Measurements from ENCODE around the gene BRD7. TPM values are rescaled to one million over a fixed set of nuclear protein-coding genes. Genes with fewer than 3 reads are reported as not detected.

The BRD7 gene
- total and polyA plus RNA-seq, 4 donors, result 13.3 to 34.3 (median 14.1) TPM

- no peak overlapping the region for H3K27ac ChIP-seq (ENCODE audit: low read depth in 1 of 2, low read length in 2 of 2)
- H3K9ac ChIP-seq (ENCODE audit: low read depth in 1 of 2, low read length in 2 of 2), result no peak overlapping the region
- no peaks in the 10 kb centered on the region for H3K27me3 ChIP-seq (ENCODE audit: control insufficient read depth in 4 of 4, insufficient read depth in 4 of 4, low read length in 3 of 4)
- no peak for TF ChIP-seq FOXA1 (IDR thresholded peaks at IDR 0.05)
- no peak for TF ChIP-seq GABPA (IDR thresholded peaks at IDR 0.05 in 1 of 2, conservative IDR thresholded peaks at IDR 0.05 in 1 of 2)
- TF ChIP-seq HNF4G (IDR thresholded peaks at IDR 0.05), result no peak
- no peak overlapping the region for H3K4me3 ChIP-seq (ENCODE audit: low read depth in 1 of 3, low read length in 3 of 3)
- H3K4me1 ChIP-seq (ENCODE audit: control insufficient read depth in 4 of 4, insufficient read depth in 4 of 4, low read length in 3 of 4), result no peaks in the 10 kb centered on the region
- no peaks in the 10 kb centered on the region for H3K36me3 ChIP-seq (ENCODE audit: control insufficient read depth in 4 of 4, insufficient read depth in 3 of 4, low read depth in 1 of 4, low read length in 3 of 4)
- 90% methylated on average over 10 of the region's 10 CpGs for WGBS
- DNase-seq (ENCODE audit: low spot score), result no peak
- no peaks in the 10 kb centered on the region for H3K9me3 ChIP-seq (ENCODE audit: control insufficient read depth in 4 of 4, low read length in 3 of 4)
These were observed 27.2 kb upstream of the BRD7 start for GRCh38 chr16:50395763-50396710.

GRCh38 chr16:50393858-50394802, 25.3 kb upstream of the BRD7 start:
- no peak for DNase-seq (ENCODE audit: low spot score)
- WGBS, result 80% methylated on average over 6 of the region's 6 CpGs
- Histone ChIP-seq H3K4me1 (ENCODE audit: control insufficient read depth in 4 of 4, insufficient read depth in 4 of 4, low read length in 3 of 4) (no peaks in the 10 kb centered on the region), H3K4me3 (ENCODE audit: low read depth in 1 of 3, low read length in 3 of 3) (no peak overlapping the region), H3K27ac (ENCODE audit: low read depth in 1 of 2, low read length in 2 of 2) (no peak overlapping the region), H3K27me3 (ENCODE audit: control insufficient read depth in 4 of 4, insufficient read depth in 4 of 4, low read length in 3 of 4) (no peaks in the 10 kb centered on the region), H3K9me3 (ENCODE audit: control insufficient read depth in 4 of 4, low read length in 3 of 4) (no peaks in the 10 kb centered on the region), H3K9ac (ENCODE audit: low read depth in 1 of 2, low read length in 2 of 2) (no peak overlapping the region), H3K36me3 (ENCODE audit: control insufficient read depth in 4 of 4, insufficient read depth in 3 of 4, low read depth in 1 of 4, low read length in 3 of 4) (no peaks in the 10 kb centered on the region)
- TF ChIP-seq CTCF (IDR thresholded peaks at IDR 0.05; ENCODE audit: low read depth, low read length, missing input control), result no peak
- TF ChIP-seq YY1 (IDR thresholded peaks at IDR 0.05), result no peak
- TF ChIP-seq HNF4A (conservative IDR thresholded peaks at IDR 0.05), result no peak
- no peak for TF ChIP-seq NR2F2 (IDR thresholded peaks at IDR 0.05)
- TF ChIP-seq HNF4G (IDR thresholded peaks at IDR 0.05), result no peak
- TF ChIP-seq EGR1 (IDR thresholded peaks at IDR 0.05; ENCODE audit: low read depth in 2 of 2), result no peak
- no peak for TF ChIP-seq FOXA1 (IDR thresholded peaks at IDR 0.05)
- TF ChIP-seq RXRA (IDR thresholded peaks at IDR 0.05), result no peak
- TF ChIP-seq SP1 (IDR thresholded peaks at IDR 0.05), result no peak
- no peak for TF ChIP-seq TAF1 (conservative IDR thresholded peaks at IDR 0.05)
- TF ChIP-seq FOXA2 (IDR thresholded peaks at IDR 0.05), result no peak
- no peak for TF ChIP-seq ATF3 (IDR thresholded peaks at IDR 0.05)
- TF ChIP-seq ZBTB33 (IDR thresholded peaks at IDR 0.05), result no peak
- TF ChIP-seq RAD21 (IDR thresholded peaks at IDR 0.05), result no peak
- TF ChIP-seq GABPA (IDR thresholded peaks at IDR 0.05 in 1 of 2, conservative IDR thresholded peaks at IDR 0.05 in 1 of 2), result no peak

Measured in liver (tissue), 9 donors.